Fibroblast of skin of back (primary cell): ENCODE data around the gene UBA1. TPM values are rescaled to one million over a fixed set of nuclear protein-coding genes. Genes with fewer than 3 reads are reported as not detected.
A peak's percentile ranks its signal among the peaks of the same experiment; 100 is the strongest.

Source experiments
- DNase-seq: peaks from one replicate; pipeline ENCODE4 v3.0.0-alpha.2; 2013
- polyA plus RNA-seq, 2 experiments: library from polyadenylated mRNA; unstranded; fragments of 120-200 nt; gene quantifications; one replicate each; pipeline ENCODE4 v1.2.1, GENCODE V29; 2013; ENCODE audit not compliant: insufficient read length in 2 of 2

Gene UBA1
- polyA plus RNA-seq (2013, experiment 1 of 2; ENCODE audit: insufficient read length): 249 TPM
- polyA plus RNA-seq (2013, experiment 2 of 2; ENCODE audit: insufficient read length): 171 TPM

DNA sequence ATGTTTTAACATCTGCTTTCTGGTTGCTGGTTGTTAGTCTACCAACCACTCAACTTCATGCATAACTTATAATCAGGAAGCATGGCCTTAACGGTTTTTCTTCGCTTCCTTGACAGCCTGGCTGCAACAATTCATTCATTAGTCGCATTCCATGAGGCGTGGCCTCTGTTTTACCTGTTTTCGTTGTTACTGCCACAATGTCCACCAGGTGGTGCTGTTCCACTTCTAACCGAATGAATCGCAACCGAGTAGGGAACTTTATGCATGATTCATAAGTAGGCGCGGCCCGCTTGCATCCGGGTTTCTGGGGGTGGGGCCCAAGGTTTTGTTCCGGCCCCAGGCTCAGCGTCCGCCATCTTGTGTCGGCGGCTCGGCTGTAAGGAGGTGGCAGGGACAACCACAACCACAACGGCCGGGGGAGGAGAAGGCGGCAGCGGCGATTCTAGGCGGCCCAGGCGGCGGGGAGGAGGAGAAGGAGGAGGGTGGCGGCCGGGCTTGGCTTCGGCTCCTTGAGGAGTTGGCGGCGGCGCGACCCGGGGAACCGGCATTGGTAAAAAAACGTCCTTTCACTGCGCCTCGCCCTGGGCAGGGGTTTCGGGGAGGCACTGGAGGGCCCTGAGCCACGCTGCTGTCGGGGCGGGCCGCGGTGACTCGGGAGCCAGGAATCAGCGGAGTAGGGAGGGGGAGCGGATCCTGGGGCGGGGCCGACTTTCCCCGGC, at the start of gene UBA1:
TSS of gene UBA1 (plus strand) at position 355 of the 719 bp plus-strand sequence. CDS start 4,974 bp downstream, outside the sequence.
- DNase-seq: peak; percentile 91

DNA sequence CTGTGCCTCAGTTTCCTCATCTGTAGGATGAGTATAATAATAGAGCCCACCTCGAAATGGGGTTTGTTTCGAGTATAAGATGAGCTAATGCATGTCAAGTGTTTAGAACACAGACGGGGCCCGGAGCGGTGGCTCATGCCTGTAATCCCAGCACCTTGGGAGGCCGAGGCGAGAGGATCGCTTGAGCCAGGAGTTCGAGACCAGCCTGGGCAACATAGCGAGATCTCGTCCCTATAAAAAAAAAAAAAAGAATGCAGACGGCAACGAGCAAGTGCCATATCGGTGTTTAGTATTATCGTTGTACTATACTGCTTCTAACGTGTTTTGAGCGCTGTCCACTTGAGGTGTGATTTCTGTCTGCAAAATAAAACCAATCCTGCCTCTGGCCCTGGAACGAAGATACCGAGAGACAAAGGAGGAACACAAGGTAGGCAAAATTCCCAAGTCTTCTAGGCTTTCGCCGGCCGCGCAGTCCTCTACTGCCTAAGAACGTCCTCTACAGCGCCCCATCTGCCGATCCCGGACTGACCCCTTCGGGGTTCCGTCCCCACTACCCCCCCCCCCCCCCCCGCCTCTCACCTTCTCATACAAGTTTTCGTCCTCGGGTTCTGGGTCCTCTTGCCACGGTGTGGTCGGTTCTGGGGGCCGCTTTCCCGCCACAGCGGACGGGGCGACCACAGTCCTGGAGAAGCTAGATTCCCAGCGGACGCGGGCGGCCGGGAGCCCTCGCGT, 49.6 kb upstream of the UBA1 start:
- peak; percentile 38 for DNase-seq

DNA sequence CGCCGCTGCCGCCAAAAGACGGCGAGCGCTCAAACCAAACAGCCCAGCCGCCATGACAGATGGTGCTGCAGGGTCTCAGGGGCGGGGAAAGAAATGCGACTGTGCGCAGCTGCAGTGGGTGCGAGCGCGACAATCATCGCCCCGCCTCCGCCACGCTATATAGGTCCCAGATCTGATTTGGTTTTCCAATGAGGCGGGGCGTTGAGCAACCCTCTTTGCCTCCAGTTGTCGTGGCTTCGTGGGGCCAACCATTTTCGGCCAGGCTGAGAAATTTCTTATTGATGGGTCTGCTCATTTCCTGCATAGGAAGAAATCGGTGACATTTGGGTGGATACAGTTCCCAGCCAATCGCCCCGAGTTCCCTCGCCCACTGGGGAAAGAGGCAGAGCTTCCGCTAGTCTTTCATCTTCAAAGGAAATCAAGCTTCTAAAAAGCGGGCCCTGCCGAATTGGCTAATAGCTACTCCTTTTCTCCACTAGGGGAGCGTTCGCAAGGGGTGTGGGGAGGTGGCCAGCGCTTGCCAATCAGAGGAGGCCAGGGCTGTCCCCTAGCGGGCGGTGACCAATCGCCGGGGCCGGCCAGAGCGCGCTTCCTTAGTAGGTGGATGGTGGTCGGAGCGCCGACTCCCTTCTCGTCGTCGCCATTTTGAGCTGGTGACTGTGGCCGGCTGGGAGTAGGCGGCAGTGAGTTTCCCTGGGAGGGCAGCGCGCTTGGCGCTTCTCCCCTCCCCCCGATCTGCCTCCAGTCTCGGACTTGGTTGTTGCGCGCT, 48.8 kb upstream of the UBA1 start, which contains the start of the genes NDUFB11 and RBM10:
TSS of gene NDUFB11 (minus strand) at position 77 of the 769 bp plus-strand sequence. CDS start at position 54, 23 bp downstream.
TSS of gene RBM10 (plus strand) at position 596 of the 769 bp plus-strand sequence. CDS start 2,261 bp downstream, outside the sequence.
- DNase-seq: peak; percentile 94

DNA sequence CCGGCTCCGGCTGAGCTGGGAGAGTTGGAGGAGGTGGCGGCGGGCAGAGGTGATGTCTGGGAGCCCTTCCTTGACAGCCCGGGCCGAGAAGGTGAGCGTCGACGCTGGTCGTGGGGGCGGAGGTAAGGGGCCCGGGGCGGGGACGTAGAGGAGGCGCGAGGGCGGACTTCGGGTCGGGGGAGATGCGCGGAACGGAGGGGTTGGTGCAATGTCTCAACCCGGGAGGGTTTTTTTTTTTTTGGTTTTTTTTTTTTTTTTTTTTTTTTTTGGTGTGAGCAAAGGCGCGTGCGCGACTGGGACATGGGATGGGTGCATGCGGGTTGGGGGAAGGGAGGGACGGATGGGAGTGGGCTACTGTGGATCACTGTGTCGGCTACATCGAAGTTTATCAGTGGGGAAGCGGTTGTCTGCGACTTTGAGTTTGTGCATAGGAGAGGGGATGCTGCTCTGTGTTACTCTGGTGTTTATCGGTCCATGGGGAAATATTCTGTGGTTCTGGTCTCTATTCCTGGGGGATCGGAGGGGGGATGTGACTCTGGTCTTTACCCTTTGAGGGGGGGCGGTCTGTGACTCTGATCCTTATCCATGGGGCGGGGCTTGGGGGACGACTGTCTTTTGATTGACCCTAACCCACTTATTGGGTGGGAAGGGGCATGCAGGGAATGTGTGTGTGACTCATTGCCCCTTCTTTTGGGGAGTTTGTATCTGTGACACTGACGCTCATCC, 48.1 kb upstream of the UBA1 start:
- no peak for DNase-seq

DNA sequence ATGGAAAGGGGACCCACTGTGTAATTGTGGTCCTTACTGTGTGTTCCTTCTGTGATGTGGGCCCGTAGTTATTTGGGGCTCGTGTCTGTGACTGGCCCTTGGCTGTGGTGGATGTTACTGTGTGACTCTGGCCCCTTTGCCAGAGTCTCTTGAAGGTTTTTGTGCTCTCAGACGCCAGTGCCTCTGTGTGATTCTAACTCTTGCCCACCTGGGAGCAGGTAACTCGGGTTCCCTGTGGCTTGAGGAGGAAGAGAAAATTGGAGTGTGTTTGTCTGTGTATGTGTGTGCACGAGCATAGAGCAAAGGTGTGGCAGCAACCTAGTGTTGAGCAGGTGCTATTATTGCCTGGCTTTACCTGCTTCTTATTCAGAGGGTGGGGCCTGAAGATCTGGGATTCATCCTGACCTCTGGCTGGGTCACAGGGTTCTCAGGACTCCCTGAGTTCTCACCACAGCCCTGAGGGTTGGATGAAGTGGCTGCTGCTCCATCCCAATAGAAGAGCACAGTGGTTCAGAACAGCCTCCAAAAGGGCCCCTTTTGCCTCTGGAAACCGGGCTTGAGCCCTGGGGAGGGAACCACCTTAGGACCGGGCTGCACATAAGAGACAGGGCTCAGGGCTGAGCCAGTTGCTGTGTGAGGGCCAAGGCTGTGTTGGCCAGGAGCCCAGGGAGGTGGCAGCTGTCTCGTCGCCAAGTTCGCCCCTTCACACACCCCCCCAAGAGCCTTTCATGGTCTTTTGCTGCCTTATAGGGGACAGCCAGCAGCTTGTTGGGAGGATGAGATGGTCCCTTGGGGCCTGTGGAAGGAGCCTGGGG, 47.3 kb upstream of the UBA1 start:
- no peak for DNase-seq

DNA sequence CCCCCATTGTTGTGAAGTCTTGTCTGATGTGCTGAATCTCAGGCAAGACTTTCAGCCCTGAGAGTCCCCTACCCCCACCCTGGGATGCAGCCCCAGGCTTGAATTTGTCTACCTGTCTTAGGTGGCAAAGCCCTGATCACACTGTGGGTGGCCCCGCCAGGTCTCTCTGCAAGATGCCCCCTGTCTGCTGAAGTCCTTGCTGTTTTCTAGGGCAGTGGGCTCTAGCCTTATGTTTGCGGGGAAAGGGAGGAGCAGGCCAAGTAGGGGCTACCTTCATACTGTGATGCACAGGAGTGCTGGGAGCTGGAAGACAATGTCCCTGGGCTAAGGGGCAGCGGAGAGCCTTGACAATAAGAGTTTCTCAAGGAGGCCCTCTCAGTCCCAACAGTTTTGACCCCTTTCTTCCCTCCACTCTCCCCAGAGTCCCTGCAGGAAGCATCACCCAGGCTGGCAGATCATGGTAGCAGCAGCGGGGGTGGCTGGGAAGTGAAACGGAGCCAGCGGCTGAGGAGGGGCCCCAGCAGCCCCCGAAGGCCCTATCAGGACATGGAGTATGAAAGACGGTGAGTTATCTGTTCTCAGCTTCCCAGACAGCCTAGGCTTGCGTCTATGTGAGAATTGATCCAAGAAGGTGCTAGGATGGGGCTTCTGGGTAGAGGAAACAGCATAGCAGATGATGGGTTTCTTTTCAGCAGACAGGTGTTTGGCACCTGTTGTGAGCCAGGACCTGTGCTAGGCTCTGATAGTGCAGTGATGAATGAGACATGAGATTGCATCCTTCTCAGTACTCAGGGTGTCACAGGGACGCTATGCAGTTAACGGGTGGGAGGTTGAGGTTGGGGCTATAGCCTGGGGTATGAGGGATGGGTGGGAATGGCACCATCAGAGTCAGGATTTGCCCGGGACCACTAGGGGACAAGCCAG, 46.4 kb upstream of the UBA1 start:
- no peak for DNase-seq

DNA sequence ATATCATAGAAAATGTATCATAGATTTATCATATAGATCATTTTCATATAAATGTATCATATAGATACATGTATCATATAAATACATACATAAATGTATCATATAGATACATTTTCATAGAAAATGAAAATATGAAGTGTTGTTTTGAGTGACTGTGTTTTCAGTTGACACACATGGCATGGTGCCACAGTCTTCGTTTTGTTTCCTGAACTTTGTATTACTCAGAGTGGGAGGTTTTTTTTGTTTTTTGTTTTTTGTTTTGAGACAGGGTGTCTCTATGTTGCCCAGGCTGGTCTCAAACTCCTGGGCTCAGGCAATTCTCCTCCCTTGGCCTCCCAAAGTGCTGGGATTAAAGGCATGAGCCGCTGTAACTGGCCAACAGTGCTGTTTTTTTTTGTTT, 44.7 kb upstream of the UBA1 start:
- no peak for DNase-seq

DNA sequence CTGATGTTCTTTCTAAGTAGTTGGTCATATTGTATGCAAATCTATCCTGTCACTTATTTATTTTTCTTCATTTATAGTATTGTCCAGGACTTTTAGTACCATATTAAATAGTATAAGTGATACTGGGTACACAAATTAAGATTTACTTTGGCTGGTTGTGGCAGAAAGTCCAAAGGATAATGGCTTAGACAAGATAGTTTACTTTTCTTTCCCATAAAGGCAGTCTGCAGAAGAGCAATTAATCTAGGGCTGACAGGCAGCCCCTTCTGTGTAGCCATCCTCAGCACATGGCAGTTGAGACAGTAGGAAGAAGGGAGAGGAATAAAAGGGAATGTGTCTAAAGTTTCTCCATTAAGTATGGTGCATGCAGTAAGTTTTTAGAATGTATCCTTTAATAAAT, 42.2 kb upstream of the UBA1 start:
- no peak for DNase-seq

DNA sequence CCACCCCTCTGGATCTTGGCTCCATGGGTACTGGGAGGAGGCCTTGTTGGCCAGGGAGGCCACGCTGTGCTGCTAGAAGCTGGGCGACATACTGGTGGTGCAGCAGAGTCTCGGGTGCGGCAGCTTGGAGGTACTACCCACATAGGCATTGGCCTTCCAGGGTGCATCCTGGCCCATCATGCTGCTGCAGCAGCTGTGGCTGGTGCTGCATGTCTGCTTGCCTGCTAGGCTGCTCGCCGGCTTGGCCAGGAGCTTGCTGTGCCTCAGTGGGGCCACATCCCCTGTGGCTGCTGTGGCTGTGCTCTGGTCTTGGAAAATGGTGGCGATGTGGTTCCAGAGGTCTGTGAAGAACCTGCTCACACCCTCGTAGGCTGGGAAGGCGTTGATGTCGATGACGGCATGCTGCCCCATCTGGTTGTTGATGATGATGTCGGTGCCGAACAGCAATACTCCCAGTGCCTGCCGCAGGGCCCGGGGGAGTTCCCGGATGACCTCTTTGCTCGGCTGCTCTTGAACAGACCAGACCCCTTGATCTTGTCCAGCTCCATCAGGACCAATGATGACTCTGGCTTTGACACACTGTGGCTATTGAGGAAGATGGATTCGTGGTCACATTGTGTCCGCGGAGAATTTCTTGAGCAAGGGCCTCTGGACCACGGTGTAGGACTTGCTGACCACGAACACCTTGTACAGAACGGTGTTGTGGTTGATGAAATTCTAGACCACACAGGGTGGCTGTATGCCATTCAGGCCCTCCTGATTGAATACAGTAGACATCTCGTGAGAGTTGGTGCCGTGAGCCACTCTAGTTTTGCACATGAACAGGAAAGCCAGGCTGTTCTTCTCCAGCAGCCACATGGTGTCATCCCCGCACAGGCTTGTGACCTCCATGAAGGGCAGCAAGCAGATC, 36.8 kb upstream of the UBA1 start:
- no peak for DNase-seq

DNA sequence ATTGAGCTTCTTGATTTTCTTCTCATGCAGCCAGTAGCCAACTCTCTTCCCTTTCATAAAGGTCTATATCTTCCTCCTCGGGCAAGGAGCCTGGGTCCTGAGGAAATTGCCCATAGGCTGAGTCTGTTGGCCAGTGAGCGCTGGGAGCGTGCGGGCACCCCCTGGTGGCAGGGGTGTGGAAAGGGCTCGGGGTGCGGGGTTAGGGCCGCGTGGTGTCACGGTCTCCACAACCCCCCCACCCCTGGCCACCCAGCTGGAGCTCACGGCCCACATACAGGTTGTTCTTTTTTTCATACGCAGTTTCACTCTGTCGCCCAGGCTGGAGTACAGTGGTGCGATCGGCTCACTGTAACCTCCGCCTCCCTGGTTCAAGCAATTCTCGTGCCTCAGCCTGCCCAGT, 35.5 kb upstream of the UBA1 start:
- DNase-seq: no peak

DNA sequence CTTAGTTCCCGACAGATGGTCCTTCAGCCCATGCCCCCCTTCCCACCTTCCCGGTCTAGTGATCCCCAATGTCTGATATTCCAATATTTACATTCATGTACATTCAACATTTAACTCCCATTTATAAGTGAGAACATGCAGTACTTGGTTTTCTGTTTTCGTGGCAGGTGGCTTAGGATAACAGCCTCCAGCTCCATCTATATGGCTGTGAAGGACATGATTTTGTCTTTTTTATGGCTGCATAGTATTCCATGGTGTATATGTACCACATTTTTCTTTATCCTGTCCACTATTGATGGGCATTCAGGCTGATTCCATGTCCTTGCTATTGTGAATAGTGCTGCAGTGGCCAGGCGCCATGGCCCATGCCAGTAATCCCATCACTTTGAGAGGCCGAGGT, 34.8 kb upstream of the UBA1 start:
- DNase-seq: no peak

DNA sequence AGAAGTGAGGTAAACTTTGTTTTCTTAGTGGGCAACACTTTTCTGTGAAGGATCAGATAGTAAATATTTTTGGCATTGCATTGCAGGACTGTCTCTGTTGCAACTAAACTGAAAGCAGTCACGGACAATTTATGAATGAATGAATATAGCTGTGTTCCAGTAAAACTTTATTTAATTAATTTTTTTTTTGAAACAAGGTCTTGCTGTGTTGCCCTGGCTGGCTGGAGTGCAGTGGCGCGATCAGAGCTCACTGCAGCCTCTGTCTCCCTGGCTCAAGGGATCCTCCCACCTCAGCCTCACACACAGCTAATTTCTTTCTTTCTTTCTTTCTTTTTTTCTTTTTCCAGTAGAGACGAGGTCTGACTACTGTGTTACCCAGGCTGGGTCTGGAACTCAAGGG, 32.8 kb upstream of the UBA1 start:
- DNase-seq: no peak

DNA sequence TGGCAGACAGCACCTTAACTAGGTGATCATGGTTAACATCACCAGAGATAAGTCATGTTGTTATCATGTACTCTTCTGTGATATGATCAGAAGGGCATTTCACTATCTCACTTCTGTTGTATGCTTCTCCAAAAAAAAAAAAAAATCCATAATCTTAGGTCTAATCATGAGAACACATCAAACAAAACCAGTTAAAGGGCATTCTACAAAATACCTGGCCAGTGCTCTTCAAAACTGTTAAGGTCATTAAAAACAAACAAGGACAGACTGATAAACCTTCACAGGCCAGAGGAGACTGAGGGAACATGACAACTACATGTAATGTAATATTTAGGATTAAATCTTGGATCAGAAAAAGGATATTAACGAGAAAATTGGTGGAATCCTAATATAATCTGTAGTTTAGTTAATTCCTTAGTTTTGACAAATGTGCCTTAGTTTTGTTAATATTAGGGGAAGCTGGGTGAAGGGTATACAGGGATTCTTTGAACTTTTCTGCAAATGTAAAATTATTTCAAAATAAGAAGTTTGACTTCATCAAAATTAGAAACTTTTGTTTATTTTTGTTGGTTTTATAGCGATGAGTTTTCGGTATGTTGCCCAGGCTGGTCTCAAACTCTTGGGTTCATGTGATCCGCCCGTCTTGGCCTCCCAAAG, 30.6 kb upstream of the UBA1 start:
- no peak for DNase-seq

DNA sequence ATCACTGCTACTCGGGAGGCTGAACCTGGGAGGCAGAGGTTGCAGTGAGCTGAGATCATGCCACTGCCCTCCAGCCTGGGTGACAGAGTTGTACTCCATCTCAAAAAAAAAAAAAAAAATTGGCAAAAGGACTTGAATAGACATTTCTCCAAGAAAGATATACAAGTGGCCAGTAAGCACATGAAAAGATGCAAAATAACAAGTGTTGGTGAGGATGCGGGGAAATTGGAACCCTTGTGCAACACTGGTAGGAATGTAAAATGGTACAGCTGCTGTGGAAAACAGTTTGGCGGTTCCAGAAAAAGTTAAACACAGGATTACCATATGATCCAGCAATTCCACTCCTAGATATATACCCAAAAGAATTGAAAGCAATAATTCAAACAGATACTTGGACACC, 29.2 kb upstream of the UBA1 start:
- no peak for DNase-seq

DNA sequence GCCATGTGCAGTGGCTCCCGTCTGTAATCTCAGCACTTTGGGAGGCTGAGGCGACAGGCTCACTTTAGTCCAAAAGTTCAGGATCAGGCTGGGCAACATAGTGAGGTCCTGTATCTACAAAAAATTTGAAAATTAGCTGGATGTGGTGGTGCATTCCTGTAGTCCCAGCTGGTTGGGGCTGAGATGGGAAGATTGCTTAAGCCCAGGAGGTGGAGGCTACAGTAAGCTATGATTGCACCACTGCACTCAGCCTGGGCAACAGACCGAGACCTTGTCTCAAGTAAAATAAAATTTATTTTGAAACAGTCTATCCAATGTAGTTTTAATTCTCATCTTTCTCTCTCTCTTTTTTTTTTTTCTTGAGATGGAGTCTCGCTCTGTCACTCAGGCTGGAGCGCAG, 27.5 kb upstream of the UBA1 start:
- no peak for DNase-seq

DNA sequence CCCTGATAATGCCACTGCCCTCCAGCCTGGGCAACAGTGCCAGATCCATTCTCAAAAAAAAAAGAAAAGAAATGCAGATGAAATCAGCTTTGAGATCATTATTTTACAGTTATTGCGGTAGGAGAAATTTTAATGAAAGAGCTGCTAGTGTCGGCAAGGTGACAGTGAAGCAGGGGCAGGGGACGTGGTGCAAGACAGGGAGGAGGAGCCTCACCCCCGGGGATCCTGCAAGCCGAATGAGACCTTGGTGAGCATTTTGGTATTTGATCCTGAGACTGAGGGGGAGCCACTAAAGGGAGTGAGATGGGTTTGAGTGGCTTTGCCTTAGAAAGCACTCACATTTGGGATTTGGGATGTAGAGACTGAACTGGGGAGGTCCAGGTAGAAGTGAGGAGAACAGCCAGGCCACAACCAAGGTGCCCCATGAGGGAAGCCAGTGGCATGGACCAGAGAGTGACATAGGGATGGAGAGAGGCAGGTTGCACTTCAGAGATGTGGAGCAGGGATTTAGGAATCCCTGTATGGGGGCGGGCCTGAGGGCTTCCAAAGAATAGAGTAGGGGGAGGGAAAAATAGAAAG, 25.0 kb upstream of the UBA1 start:
- no peak for DNase-seq

DNA sequence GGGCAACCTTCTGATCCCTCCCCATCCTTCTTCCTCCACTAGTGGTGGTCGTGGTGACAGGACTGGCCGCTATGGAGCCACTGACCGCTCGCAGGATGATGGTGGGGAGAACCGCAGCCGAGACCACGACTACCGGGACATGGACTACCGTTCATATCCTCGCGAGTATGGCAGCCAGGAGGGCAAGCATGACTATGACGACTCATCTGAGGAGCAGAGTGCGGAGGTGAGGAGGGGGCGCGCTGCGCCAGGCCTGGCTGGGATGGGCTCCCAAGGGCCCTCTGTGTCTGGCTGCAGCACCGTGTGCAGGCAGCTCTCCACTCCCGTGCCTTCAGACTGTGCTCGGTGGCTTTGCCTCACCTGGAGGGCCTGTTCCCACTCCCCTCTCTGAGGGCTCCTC, 24.4 kb upstream of the UBA1 start:
- no peak for DNase-seq
